HCT116 (cell line): ENCODE measurements around the gene ZNF783. TPM values are rescaled to one million over a fixed set of nuclear protein-coding genes. Genes with fewer than 3 reads are reported as not detected.

ENCODE experiments used
- ATAC-seq: fragments of 200-7000 bp; cut with Tn5 transposase; 2 replicates; pipeline ENCODE4 v1.9.1; 2020; ENCODE audit warnings: mild to moderate bottlenecking, moderate library complexity
- BruUV-seq: library from RNA; stranded (reverse); fragments of 400-500 nt; replicated peaks from 2 replicates; lab custom pipeline; 2021; lab: Mats Ljungman, UMichigan
- CTCF ChIA-PET: fragments of 300-600 bp; sonication (Branson Sonifier 250); formaldehyde crosslinking; loops from one replicate; lab custom pipeline; 2021; ENCODE audit warnings: antibody characterized with exemption; lab: Charles Lee
- POLR2A ChIA-PET: fragments of 300-600, 350-600 bp; sonication (Branson Sonifier 250); formaldehyde crosslinking; loops from one replicate; lab custom pipeline; 2021; ENCODE audit warnings: antibody characterized with exemption; lab: Charles Lee
- RAD21 ChIA-PET, 2 experiments: fragments of 300-600 bp; sonication (Branson Sonifier 250); formaldehyde crosslinking; loops; one replicate each; lab custom pipeline; 2023; ENCODE audit warnings: low total read pairs in 2 of 2; ENCODE audit not compliant: uncharacterized antibody in 2 of 2, unreplicated experiment in 2 of 2, low non-redundant PET in 1 of 2; lab: Charles Lee
- DNase-seq: peaks from one replicate; pipeline ENCODE4 v3.0.0-alpha.2; 2010; ENCODE audit warnings: low read depth, low spot score
- H2AFZ ChIP-seq: fragments of 200-600 bp; shearing (Covaris generic), sonication (generic); 2 replicates; pipeline ENCODE4 v1.6.1; 2017; ENCODE audit warnings: low read depth, mixed run types, mixed read lengths, antibody characterized with exemption, low read length; ENCODE audit not compliant: poor library complexity, severe bottlenecking
- H3K27ac ChIP-seq: 2 replicates; pipeline ENCODE4 v1.5.1; 2012; ENCODE audit warnings: low read depth, low read length
- H3K27me3 ChIP-seq: fragments of 200-600 bp; sonication (generic); 2 replicates; pipeline ENCODE4 v1.6.1; 2016; ENCODE audit warnings: mixed run types, low read length, mixed read lengths; ENCODE audit not compliant: insufficient read depth
- H3K36me3 ChIP-seq, 2 experiments: fragments of 200-500 bp in 1 of 2; fragments of 200-600 bp in 1 of 2; sonication (Bioruptor generic) in 1 of 2; sonication (generic) in 1 of 2; 2 replicates each; pipeline versions ENCODE4 v1.5.1 to v1.6.1; 2014 to 2016; ENCODE audit warnings: low read length in 2 of 2, inconsistent platforms in 1 of 2, mixed read lengths in 1 of 2, mixed run types in 1 of 2; ENCODE audit not compliant: insufficient read depth in 2 of 2, control insufficient read depth in 1 of 2
- H3K4me1 ChIP-seq, 2 experiments: fragments of 200-600 bp in 1 of 2; sonication (generic) in 1 of 2; 2 replicates each; pipeline versions ENCODE4 v1.5.1 to v1.6.1; 2012 to 2017; ENCODE audit warnings: low read length in 2 of 2, inconsistent platforms in 1 of 2, mild to moderate bottlenecking in 1 of 2, mixed read lengths in 1 of 2, mixed run types in 1 of 2, moderate library complexity in 1 of 2; ENCODE audit not compliant: insufficient read depth in 2 of 2, control insufficient read depth in 1 of 2
- H3K4me2 ChIP-seq: fragments of 200-600 bp; sonication (generic); 2 replicates; pipeline ENCODE4 v1.6.1; 2017; ENCODE audit warnings: mixed run types, low read length, mixed read lengths
- H3K4me3 ChIP-seq, 2 experiments: fragments of 200-600 bp in 1 of 2; sonication (generic) in 1 of 2; replicated peaks in 1 of 2; 2 replicates each; pipeline ENCODE4 v1.5.1; 2011 to 2016; ENCODE audit warnings: low read length in 2 of 2, control low read depth in 1 of 2, low read depth in 1 of 2, mild to moderate bottlenecking in 1 of 2, mixed read lengths in 1 of 2, mixed run types in 1 of 2
- H3K79me2 ChIP-seq: fragments of 200-600 bp; sonication (generic); 2 replicates; pipeline ENCODE4 v1.6.1; 2017; ENCODE audit warnings: mild to moderate bottlenecking, mixed run types, low read length, moderate library complexity, mixed read lengths; ENCODE audit not compliant: insufficient read depth
- H3K9ac ChIP-seq: fragments of 200-600 bp; sonication (generic); 2 replicates; pipeline ENCODE4 v1.6.1; 2016; ENCODE audit warnings: low read length, mixed read lengths
- H3K9me2 ChIP-seq: fragments of 200-600 bp; sonication (generic), shearing (Covaris generic); 2 replicates; pipeline ENCODE4 v1.6.1; 2017; ENCODE audit warnings: mixed run types, mild to moderate bottlenecking, moderate library complexity; ENCODE audit not compliant: insufficient read depth
- H3K9me3 ChIP-seq, 2 experiments: fragments of 200-500 bp in 1 of 2; fragments of 200-600 bp in 1 of 2; sonication (Bioruptor generic) in 1 of 2; sonication (generic) in 1 of 2; 2 replicates each; pipeline ENCODE4 v1.6.1; 2014 to 2017; ENCODE audit warnings: low read length in 2 of 2, mixed read lengths in 2 of 2, inconsistent platforms in 1 of 2, low read depth in 1 of 2, mild to moderate bottlenecking in 1 of 2, mixed run types in 1 of 2, moderate library complexity in 1 of 2; ENCODE audit not compliant: control insufficient read depth in 1 of 2, insufficient read depth in 1 of 2
- H4K20me1 ChIP-seq: fragments of 200-600 bp; sonication (generic), shearing (Covaris generic); 2 replicates; pipeline ENCODE4 v1.6.1; 2017; ENCODE audit warnings: mixed run types, mild to moderate bottlenecking, moderate library complexity; ENCODE audit not compliant: insufficient read depth
- CBX3 ChIP-seq: IDR thresholded peaks from 2 replicates; pipeline ENCODE4 v1.6.1; 2012; ENCODE audit warnings: low read depth
- CEBPB ChIP-seq: IDR thresholded peaks from 2 replicates; pipeline ENCODE4 v1.6.1; 2012; ENCODE audit warnings: low read depth
- EGR1 ChIP-seq: IDR thresholded peaks from 2 replicates; pipeline ENCODE4 v1.6.1; 2012; ENCODE audit warnings: low read depth
- EZH2phosphoT487 ChIP-seq: fragments of 200-600 bp; IDR thresholded peaks from 2 replicates; pipeline ENCODE4 v1.6.1; 2018; ENCODE audit warnings: antibody characterized with exemption, borderline replicate concordance
- FOSL1 ChIP-seq: IDR thresholded peaks from 2 replicates; pipeline ENCODE4 v1.6.1; 2012; ENCODE audit warnings: low read depth
- JUND ChIP-seq: IDR thresholded peaks from 2 replicates; pipeline ENCODE4 v1.6.1; 2012
- POLR2A ChIP-seq: IDR thresholded peaks from 2 replicates; pipeline ENCODE4 v1.7.0; 2011; ENCODE audit warnings: borderline replicate concordance; ENCODE audit not compliant: insufficient read depth, insufficient read length; ENCODE audit errors: extremely low read depth
- POLR2AphosphoS5 ChIP-seq: IDR thresholded peaks from 2 replicates; pipeline ENCODE4 v1.6.1; 2011; ENCODE audit warnings: mild to moderate bottlenecking, low read depth, low read length, moderate library complexity
- RAD21 ChIP-seq: IDR thresholded peaks from 2 replicates; pipeline ENCODE4 v1.6.1; 2012; ENCODE audit warnings: low read depth, mild to moderate bottlenecking
- REST ChIP-seq: IDR thresholded peaks from 2 replicates; pipeline ENCODE4 v1.6.1; 2012; ENCODE audit warnings: low read depth
- YY1 ChIP-seq: IDR thresholded peaks from 2 replicates; pipeline ENCODE4 v1.6.1; 2011; ENCODE audit warnings: low read length, low read depth, moderate library complexity, mild to moderate bottlenecking; ENCODE audit not compliant: insufficient replicate concordance; ENCODE audit errors: extremely low read depth
- ZFX ChIP-seq: fragments of 450-650 bp; IDR thresholded peaks from 2 replicates; pipeline ENCODE4 v1.6.1; 2017
- intact Hi-C: fragments of 100-400 bp; cut with micrococcal nuclease; formaldehyde crosslinking; loops from 2 replicates; pipeline ENCODE4 v1.10.0; 2022
- total RNA-seq: library from RNA; stranded (reverse); gene quantifications from one replicate; pipeline ENCODE4 v1.2.1, GENCODE V29; 2021; ENCODE audit not compliant: unreplicated experiment
- TF ChIP-seq, protein P1 (sequence below): IDR thresholded peaks from 2 replicates; pipeline ENCODE4 v1.6.1; 2012
- TF ChIP-seq, protein P2 (sequence below), 3 experiments: fragments of 200-600 bp in 1 of 3; sonication (generic) in 1 of 3; IDR thresholded peaks in 2 of 3; conservative IDR thresholded peaks in 1 of 3; 2 replicates each; pipeline ENCODE4 v1.5.1; 2012 to 2017; ENCODE audit warnings: low read depth in 2 of 3, low read length in 2 of 3, antibody characterized with exemption in 1 of 3, borderline replicate concordance in 1 of 3, control low read depth in 1 of 3, mild to moderate bottlenecking in 1 of 3, mixed read lengths in 1 of 3, mixed run types in 1 of 3, moderate library complexity in 1 of 3; ENCODE audit not compliant: insufficient read depth in 1 of 3

The ZNF783 gene
- total RNA-seq, 1 experiment from 2014 or later: 12.5 TPM

DNA sequence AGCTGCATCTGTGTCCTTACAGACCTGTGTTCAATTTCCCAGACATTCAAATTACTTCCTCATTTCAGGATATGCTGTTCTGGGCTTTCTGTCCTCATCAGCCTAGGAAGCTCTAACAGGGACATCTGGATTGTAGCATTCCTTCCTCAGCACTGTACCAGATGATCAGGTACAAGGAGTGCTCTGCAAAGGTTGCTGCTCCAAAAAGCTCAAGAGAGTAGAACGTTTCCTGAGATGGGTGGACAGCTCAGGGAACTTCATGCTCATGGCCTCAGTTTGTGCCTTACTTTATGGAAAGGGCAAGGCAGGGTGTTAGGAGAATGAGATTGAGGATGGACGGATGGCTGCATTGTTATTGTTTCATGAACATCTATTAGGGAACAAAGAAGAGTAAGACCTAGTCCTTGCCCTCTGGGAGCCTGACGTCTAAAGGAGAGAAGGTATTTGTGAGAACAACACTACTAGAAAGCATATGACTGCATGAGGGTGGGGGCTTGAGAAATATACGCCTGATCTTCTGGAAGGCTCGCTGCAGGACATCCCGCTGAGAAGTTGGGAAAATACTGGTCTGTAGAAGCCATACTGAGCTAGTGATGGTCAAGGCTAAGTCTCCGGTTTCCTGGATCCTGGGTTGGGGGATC lies 33.0 kb upstream of the ZNF783 start:
- Histone ChIP-seq H3K4me3 (no peak overlapping the region), H3K9me3 (no peaks in the 10 kb centered on the region)
- no peak for TF ChIP-seq CBX3
- TF ChIP-seq FOSL1: no peak
- TF ChIP-seq REST: no peak
- no peak for TF ChIP-seq POLR2AphosphoS5
- no peak for TF ChIP-seq YY1
- TF ChIP-seq, protein P1, sequence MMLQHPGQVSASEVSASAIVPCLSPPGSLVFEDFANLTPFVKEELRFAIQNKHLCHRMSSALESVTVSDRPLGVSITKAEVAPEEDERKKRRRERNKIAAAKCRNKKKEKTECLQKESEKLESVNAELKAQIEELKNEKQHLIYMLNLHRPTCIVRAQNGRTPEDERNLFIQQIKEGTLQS: no peak
- TF ChIP-seq, protein P2, sequence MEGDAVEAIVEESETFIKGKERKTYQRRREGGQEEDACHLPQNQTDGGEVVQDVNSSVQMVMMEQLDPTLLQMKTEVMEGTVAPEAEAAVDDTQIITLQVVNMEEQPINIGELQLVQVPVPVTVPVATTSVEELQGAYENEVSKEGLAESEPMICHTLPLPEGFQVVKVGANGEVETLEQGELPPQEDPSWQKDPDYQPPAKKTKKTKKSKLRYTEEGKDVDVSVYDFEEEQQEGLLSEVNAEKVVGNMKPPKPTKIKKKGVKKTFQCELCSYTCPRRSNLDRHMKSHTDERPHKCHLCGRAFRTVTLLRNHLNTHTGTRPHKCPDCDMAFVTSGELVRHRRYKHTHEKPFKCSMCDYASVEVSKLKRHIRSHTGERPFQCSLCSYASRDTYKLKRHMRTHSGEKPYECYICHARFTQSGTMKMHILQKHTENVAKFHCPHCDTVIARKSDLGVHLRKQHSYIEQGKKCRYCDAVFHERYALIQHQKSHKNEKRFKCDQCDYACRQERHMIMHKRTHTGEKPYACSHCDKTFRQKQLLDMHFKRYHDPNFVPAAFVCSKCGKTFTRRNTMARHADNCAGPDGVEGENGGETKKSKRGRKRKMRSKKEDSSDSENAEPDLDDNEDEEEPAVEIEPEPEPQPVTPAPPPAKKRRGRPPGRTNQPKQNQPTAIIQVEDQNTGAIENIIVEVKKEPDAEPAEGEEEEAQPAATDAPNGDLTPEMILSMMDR (IDR thresholded peaks at IDR 0.05 in 2 of 3, conservative IDR thresholded peaks at IDR 0.05 in 1 of 3; ENCODE audit: borderline replicate concordance in 1 of 3, insufficient read depth in 1 of 3, low read depth in 2 of 3, low read length in 2 of 3): no peak
- no peak for TF ChIP-seq EZH2phosphoT487
- TF ChIP-seq JUND: no peak
- no peak for TF ChIP-seq RAD21
- TF ChIP-seq ZFX: no peak
- TF ChIP-seq POLR2A: no peak
- no peak for TF ChIP-seq CEBPB
- no peak for TF ChIP-seq EGR1
- TF ChIP-seq, all 23 proteins: peak for 0
- H3K9ac ChIP-seq: no peak overlapping the region
- H3K4me1 ChIP-seq: peaks cover 17 to 25% of the 10 kb centered on the region in 2 experiments
- ChIA-PET POLR2A (no interaction called here), RAD21 (no interaction called here), CTCF (no interaction called here)
- peaks cover 0 to 11% of the 10 kb centered on the region in 2 experiments; a peak in 3 of 4 replicates for H3K36me3 ChIP-seq
- no peaks in the 10 kb centered on the region for H3K79me2 ChIP-seq
- TSS peak; percentile 33 for BruUV-seq
- no peak overlapping the region for H3K27ac ChIP-seq
- H3K27me3 ChIP-seq: no peaks in the 10 kb centered on the region
- no peaks in the 10 kb centered on the region for H3K9me2 ChIP-seq
- H2AFZ ChIP-seq: no peak overlapping the region
- ATAC-seq: no peak
- no peak for DNase-seq
- H4K20me1 ChIP-seq: no peaks in the 10 kb centered on the region
- H3K4me2 ChIP-seq: no peak overlapping the region
- intact Hi-C loops: no loop called here
